ENCODE results near the gene AUTS2. TPM values are rescaled to one million over a fixed set of nuclear protein-coding genes. Genes with fewer than 3 reads are reported as not detected.

AUTS2 gene
- total RNA-seq, 1 donor from 2014 or later: 53.0 TPM

- intact Hi-C loops (cut with DNase I): no loop called here
- no peak for DNase-seq (ENCODE audit: extremely low spot score in 2 of 2)
- peaks cover 24% of the 10 kb centered on the region for H3K4me1 ChIP-seq
- no peaks in the 10 kb centered on the region for H3K9me3 ChIP-seq
- no peak overlapping the region for H3K27ac ChIP-seq
- no peaks in the 10 kb centered on the region for H3K36me3 ChIP-seq
- TF ChIP-seq POLR2A (IDR thresholded peaks at IDR 0.05) (no peak), POLR2AphosphoS5 (IDR thresholded peaks at IDR 0.05; ENCODE audit: insufficient read depth in 1 of 2, low read depth in 1 of 2) (no peak), CTCF (IDR thresholded peaks at IDR 0.05) (no peak)
- no peaks in the 10 kb centered on the region for H3K27me3 ChIP-seq
- H3K4me3 ChIP-seq: no peak overlapping the region
Measured at GRCh38 chr7:69966766-69967591, 368.7 kb downstream of the AUTS2 start.

GRCh38 chr7:69967689-69968450 lies 369.6 kb downstream of the AUTS2 start:
- no peak for DNase-seq (ENCODE audit: extremely low spot score in 2 of 2)
- Histone ChIP-seq H3K27ac (no peak overlapping the region), H3K4me1 (peaks cover 15% of the 10 kb centered on the region), H3K4me3 (no peak overlapping the region), H3K27me3 (no peaks in the 10 kb centered on the region), H3K36me3 (no peaks in the 10 kb centered on the region), H3K9me3 (no peaks in the 10 kb centered on the region)
- intact Hi-C loops (cut with DNase I): no loop called here
- no peak for TF ChIP-seq CTCF (IDR thresholded peaks at IDR 0.05)
- TF ChIP-seq POLR2AphosphoS5 (IDR thresholded peaks at IDR 0.05; ENCODE audit: insufficient read depth in 1 of 2, low read depth in 1 of 2): no peak
- TF ChIP-seq POLR2A (IDR thresholded peaks at IDR 0.05): no peak

GRCh38 chr7:69968969-69969556 lies 370.8 kb downstream of the AUTS2 start:
- no peak overlapping the region for H3K27ac ChIP-seq
- no peaks in the 10 kb centered on the region for H3K9me3 ChIP-seq
- TF ChIP-seq POLR2A (IDR thresholded peaks at IDR 0.05) (no peak), POLR2AphosphoS5 (IDR thresholded peaks at IDR 0.05; ENCODE audit: insufficient read depth in 1 of 2, low read depth in 1 of 2) (no peak), CTCF (IDR thresholded peaks at IDR 0.05) (no peak)
- H3K4me1 ChIP-seq: peaks cover 10% of the 10 kb centered on the region
- H3K4me3 ChIP-seq: no peak overlapping the region
- intact Hi-C loops (cut with DNase I): no loop called here
- no peaks in the 10 kb centered on the region for H3K36me3 ChIP-seq
- no peaks in the 10 kb centered on the region for H3K27me3 ChIP-seq
- no peak for DNase-seq (ENCODE audit: extremely low spot score in 2 of 2)

- no peak for TF ChIP-seq CTCF (IDR thresholded peaks at IDR 0.05)
- no peak for TF ChIP-seq POLR2A (IDR thresholded peaks at IDR 0.05)
- no peak for TF ChIP-seq POLR2AphosphoS5 (IDR thresholded peaks at IDR 0.05; ENCODE audit: insufficient read depth in 1 of 2, low read depth in 1 of 2)
- no peaks in the 10 kb centered on the region for H3K4me1 ChIP-seq
- DNase-seq (ENCODE audit: extremely low spot score in 2 of 2): no peak
- H3K4me3 ChIP-seq: no peak overlapping the region
- H3K27me3 ChIP-seq: no peaks in the 10 kb centered on the region
- intact Hi-C loops (cut with DNase I): no loop called here
- H3K27ac ChIP-seq: no peak overlapping the region
- H3K9me3 ChIP-seq: no peaks in the 10 kb centered on the region
- no peaks in the 10 kb centered on the region for H3K36me3 ChIP-seq
Measured at GRCh38 chr7:69981646-69982045, 383.4 kb downstream of the AUTS2 start.

Data from vagina (tissue), 2 donors.